PC-3 (cell line): ENCODE measurements around the gene FBXO44.

Source experiments
- CTCF ChIP-seq: fragments of 300-600 bp; sonication (generic); conservative IDR thresholded peaks from 2 replicates; pipeline ENCODE4 v1.5.1; 2017; ENCODE audit warnings: antibody characterized with exemption, low read depth, mild to moderate bottlenecking, low read length
- EZH2 ChIP-seq: fragments of 300-600 bp; sonication (generic); IDR thresholded peaks from one replicate; pipeline ENCODE4 v1.6.1; 2017; ENCODE audit warnings: antibody characterized with exemption, mild to moderate bottlenecking, low read length; ENCODE audit not compliant: unreplicated experiment
- EZH2phosphoT487 ChIP-seq: fragments of 300-600 bp; sonication (generic); IDR thresholded peaks from 2 replicates; pipeline ENCODE4 v1.6.1; 2018; ENCODE audit warnings: mild to moderate bottlenecking, antibody characterized with exemption, low read length, borderline replicate concordance

- TF ChIP-seq CTCF (no peak), EZH2phosphoT487 (no peak), EZH2 (no peak)
Observed at GRCh38 chr1:11668516-11668915, 13.8 kb downstream of the FBXO44 start.
